CD4-positive, alpha-beta T cell treated with Interleukin-21 for 1 hour (primary cell): ENCODE measurements around the gene SMAD2.

Experiments
- DNase-seq: peaks from one replicate; pipeline ENCODE4 v3.0.0-alpha.2; 2020

The SMAD2 gene

DNA sequence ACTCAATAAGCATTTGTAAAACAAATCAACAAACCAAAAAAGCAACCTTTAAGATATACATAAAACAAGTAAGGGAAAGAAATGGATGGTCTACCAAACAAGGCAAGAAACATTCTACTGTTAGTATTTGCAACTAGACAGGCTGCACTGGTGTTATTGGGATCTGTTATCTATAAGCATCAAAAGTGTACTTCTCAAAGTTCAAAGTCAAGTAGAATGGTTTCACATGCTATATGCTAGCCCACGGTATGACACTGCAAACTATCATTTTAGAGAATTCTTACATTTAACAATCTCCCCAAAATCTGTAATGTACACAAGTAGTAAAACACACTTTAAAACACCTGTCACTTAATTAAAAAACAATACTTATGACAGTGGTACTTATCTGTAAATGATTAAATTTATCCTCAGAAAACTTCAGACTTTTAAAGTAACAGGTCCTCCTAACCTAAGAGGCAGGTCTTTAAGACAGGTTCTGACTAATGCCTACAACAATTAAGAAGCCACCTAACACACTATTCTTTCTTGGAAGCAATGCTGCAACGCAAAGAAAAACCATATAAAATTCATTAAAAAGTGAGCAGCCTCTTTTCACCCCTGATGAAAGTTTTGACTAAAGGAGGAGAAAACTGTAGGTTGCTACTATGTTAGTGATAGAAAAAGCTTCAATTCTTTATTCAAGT, 34.8 kb downstream of the SMAD2 start:
- no peak for DNase-seq

DNA sequence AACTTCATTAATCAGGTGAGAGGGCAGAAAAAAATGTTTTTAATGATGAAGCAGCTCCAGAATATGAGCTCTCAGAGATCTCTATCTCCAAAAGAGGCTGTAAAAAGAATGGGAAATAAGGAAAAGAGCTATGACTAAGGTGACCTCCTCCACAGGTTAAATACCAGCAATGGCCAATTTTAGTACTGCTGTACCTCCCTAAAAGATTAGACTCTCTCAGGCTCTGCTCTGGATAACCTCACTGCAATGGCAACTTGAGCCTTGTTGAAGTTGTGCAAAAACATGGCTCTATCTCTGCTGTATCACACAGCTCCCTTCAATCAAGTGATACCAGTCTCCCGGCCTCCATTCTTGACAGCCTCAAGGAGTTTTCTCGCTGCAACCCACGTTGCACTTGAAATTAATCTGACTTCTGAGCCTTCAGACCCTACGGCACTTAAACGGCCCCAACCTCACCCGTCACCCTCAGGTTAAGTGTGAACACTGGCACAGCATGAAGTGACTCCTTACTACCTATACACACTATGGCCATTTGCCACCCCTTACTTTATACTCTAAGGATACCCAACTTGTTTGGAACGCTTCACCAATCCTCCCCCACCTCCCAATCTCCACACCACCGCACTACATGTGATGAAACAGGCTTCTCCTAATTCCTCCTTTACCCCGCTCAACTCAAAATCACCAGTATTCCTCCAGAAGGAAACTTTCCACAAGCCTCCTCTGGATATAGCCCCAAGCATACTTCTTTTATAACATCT, 36.3 kb downstream of the SMAD2 start:
- no peak for DNase-seq

DNA sequence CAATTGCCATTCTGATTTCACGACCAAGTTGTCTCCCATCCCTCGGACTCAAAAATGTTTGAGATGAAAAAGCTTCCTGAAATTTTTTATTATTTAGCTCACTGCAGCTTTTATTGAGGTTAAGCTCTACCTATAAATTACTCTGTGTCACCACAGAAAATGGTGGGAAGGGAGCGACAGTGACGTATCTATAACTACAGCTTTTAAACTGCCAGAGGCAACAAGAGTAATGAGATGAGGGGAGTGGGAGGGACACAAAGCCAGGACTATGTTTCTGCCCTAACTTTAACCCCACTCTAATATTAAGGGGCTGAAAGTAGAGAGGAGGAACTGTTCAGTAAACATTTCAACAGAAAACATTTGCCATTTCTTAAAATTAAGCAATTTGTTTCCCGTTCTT, 37.4 kb downstream of the SMAD2 start:
- no peak for DNase-seq

DNA sequence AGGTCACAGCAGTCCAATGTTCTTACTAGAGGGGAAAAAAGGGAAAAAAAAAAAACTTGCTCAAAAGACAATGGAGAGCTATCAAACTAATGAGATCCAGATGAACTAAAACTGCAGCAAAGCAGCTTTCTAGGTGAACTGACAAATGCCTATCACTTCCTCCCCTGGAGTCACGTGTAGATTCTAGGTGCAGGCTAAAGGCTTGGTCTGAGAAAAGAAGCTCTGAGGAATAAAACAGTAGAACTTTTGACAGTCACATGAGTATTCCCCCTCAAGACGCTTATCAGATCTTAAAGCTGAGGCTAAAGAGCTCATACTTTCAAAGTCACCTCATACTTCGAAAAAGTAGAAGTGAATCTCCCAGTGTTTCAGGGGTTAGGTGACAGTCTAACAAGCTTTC, 42.3 kb downstream of the SMAD2 start:
- no peak for DNase-seq

DNA sequence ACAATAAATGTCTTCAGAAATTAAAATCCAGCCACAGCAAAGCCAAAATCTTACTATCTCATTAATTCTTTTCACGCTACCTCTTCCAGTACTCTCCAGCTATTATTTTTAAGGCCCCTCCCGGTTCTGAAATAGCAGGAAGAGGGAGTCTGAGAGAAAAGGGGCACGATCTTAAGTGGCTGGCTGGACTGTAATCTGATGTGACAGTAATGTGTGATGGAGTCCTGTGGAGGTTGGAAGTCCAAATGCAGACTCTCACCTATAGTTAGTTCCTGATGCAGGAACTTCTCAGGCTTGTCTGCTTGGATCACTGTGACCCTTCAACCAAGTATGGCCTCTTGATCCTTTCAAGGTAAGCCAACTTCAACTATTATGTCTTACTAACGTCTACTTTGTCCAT, 43.2 kb downstream of the SMAD2 start:
- DNase-seq, result no peak

DNA sequence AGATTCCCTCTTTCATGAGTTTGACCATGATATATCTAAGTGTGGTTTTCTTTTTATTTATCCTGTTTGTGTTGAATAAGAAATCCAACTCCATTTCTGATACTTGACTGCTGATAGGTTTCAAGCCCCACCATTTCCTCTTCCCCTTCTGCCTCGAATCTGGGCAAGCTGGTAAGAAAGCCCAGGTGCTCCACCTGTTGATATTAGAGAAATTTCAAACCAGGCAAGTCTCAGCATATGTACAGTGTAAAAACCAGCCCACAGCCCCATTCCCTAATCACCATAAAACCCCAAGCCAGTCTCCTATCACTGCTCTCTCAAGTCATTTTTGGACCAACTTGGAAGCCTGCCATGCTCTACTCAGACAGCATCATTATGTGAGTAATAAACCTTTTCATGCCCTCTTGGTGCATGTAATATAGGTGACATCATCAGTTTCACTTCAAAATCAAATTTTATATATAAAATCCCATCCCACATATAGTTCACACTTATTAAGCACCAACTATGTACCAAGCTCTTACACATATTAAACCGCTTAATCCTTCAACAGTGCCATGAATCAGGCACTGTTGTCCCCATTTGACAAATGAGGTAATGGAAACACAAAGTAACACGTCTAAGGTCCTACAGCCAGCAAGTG, 46.6 kb downstream of the SMAD2 start:
- DNase-seq, result no peak

DNA sequence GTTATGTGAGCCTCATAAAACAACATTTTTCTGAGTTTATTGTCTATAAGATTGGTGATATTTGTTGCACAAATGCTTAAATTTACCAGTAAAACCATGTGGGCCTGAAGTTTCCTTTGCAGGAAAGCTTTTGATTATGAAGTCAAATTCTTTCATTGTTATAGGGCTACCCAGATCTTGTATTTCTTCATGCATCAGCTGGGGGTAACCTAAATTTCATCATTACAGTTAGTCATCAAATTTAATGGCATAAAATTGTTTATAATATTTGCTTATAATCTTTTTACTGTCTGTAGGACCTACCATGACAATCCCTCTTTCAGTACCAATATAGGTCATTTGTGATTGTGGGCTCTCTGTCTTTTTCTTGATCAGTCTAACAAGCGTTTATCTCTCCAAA, 47.8 kb downstream of the SMAD2 start:
- no peak for DNase-seq

DNA sequence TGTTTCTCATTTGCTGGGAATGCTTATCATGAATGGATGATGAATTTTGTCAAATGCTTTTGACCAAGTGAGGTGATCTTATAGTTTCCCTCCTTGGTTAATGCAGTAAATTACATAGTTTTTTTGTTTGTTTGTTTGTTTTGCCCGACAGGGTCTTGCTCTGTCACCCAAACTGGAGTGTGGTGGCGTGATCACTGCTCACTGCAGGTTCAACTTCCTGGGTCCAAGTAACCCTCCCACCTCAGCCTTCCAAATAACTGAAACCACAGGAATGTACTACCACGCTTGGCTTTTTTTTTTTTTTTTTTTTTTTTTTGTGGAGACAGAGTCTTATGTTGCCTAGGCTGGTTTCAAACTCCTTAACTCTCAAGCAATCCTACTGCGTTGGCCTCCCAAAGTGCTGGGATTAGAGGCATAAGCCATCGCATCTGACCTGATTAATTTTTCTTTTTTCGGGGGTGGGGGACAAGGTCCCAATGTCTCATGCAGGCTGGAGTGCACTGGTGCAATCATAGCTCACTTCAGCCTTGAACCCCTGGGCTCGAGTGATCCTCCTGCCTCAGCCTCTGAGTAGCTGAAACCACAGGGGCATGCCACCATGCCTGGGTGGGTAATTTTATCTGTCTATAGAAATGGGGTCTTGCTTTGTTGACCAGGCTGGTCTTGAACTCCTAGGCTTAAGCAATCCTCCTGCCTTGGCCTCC, 48.6 kb downstream of the SMAD2 start:
- DNase-seq, result no peak

DNA sequence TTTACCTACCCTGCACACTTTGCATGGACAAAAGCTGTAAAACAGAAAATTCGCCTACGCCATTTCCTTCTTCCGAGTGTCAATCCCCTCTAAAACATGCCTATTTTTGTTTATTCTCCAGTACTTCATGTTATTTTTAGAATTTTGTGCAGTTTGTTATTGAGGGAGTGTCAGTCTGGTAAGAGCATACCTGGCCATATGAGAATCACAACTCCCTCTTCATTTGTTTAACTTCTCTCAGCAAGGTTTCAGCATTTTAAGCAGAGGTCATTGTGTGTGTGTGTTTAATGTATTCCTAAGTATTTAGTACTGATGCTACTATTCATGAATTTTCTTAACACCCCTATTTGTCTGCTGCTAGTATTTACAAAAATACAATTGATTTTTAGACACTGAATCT, 49.4 kb downstream of the SMAD2 start:
- no peak for DNase-seq

DNA sequence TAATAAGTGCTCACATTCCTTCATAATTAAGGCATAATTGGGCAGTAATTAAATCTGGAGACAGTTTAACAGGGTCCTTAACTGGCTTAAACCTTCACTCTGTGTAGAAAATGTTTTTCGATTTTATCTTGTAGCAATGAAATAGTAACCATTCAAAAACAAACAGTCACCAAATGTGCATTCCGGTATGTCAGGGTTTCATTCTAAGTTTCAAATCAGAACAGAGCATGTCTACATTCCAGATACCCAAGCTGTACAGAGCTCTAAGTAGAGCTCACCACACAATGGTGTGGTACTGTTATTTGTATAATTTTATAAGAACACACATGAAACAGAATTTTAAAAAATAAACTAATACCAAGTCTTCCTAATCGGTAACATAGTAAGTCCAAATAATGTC, 52.6 kb downstream of the SMAD2 start:
- DNase-seq, result no peak

DNA sequence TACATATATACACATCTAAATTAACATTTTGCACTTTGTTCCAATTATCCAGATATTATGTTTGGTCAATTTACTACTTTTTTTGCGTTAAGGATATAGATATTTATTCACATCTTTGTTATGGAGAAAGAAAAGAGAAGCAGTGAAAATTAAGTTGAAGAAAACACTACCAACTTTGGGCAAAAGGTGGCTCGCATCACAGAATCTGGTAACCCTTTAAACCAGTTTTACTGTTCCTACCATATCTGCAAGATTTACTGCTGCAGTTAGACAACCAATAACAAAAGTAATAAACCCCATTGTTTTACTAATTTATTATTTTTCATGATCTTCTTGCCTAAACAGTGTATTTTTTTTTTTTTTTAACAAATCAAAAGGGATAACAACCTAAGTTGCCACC, 53.6 kb downstream of the SMAD2 start:
- DNase-seq, result peak; percentile 8

DNA sequence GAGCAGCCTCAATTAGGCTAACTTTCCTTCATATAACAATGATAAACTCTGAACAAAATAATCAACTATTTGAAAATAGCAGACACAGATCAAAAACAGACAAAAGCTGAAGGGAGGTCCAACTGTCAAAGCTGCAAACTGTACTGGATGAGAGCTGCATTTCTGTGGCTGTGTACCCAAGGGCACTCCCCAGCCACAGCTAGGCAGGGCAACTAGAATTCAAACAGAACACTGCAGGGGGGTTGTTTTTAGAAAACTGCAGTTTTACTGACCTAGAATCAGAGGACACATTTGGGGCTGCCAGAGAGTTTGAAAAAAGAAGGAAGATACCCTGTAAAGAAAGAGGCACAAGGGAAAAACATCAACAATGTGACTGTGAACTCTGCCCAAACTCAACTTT, 56.8 kb downstream of the SMAD2 start:
- no peak for DNase-seq

DNA sequence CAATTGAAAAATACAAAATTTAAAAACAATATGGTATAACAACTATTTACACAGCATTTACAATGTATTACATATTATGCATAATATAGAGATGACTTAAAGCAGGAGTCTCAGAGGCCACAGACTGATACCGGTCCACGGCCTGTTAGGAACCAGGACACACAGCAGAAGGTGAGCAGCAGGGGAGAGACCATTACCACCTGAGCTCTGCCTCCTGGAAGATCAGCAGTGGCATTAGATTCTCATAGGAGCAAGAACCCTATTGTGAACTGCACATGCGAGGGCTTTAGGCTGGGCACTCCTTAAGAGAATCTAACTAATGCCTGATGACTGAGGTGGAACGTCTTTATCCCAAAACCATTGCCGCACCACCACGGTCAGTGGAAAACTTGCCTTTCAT, 58.0 kb downstream of the SMAD2 start:
- no peak for DNase-seq

DNA sequence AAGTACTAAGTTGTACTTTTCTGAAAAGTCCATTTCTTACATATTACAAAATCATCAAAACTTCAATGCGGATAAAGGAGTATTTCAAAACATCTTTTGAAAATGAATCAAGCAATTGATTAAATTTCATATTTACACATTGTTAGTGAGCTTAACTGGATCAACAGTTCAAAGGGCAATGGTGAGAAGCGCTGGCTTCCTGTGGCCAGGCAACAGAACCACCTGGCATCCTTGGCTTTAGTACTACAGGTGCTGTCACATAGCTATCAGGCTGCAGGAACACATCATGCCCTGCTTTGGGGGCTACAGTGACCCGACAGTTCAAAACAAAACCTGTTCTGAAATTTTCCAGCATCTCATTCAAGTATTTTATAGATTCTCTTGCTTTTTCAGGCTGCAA, 59.2 kb downstream of the SMAD2 start:
- no peak for DNase-seq

DNA sequence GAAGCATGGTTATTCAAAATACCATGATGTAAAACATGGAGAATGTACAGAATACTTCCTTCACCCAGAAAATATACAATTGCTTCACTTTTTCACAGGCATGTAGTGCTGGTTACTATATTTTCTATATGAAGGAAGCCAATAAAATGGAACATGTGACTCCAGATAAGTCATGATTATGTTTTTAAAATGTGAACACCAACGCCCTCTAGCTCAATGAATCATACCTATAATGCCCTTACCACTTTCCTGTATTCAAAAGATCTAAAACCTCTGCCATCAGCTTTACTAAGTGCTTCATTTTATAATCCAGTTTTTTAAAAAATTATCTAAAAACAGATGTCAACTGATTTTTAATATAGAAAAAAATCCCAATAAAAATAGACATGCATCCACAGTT, 59.9 kb downstream of the SMAD2 start:
- DNase-seq, result no peak

DNA sequence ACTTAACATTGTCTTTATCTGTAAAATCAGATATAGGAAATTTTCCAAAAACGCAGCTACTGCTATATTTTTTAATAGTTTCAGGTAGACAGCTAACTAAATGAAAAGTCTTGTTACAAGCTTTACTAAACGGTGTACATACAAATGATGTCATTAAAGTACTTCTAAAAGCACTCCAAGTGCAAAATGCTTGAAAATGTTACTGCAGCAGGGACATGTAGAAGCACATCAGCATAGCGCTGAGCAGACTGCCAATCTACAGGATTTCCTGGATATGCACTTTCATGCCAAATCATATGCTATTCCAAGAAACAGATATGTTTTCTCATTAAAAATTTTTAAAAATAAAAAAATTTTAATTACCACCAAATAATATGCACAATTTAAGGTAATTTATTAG, 61.7 kb downstream of the SMAD2 start:
- DNase-seq, result no peak

DNA sequence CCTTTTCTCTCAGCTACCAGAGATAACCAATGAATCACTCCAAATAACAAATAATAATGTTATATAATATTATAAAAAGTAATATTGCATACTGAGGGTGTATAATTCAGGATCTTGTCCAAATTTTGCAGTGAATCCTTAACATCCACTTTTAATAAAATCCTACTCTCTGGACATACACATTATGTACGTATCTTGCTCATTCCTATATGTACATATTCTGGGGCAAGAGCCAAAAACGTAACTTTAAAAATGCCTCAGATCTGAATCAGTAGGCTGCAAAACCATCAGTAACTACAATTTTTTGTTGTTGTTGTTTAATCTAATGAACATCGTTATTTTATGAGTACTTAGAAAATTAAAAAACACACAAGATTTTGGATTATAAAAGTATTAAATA, 65.3 kb downstream of the SMAD2 start:
- DNase-seq, result no peak

DNA sequence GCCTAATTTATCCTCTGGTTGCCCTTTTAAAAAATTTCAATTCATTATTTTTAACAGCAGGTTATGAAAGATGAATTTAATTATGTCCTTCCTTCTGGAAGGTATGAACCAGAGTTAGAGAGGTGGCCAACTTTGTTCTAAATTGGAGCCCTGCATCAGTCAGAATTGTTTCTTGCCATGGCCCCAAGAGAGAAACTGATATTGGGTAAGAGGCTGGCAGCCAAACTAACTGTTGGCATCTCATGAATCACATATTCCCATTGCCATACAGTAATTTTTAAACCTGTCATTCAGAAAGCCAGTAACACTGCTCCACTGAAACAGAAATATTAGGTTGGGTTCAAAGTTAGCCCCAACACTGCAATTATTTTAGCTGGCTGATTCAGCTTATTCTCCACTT, 67.4 kb downstream of the SMAD2 start:
- DNase-seq, result no peak

DNA sequence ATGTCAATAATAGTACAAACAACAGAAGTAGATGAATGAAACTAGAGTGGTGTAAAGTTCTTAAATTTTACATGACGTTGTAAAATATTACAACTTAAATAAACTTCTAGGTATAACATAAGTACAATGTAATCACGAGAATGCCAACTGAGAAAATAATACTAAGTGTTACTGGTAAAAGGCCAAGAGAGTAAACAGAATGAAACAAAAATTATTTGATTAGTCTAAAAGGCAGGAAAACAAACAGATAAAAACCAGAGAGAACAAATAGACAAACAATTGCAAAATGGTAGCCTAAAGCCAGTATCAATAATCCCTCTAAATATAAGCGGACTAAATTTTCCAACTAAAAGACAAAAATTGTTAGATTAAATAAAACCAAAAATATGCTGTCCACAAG, 71.9 kb downstream of the SMAD2 start:
- no peak for DNase-seq

DNA sequence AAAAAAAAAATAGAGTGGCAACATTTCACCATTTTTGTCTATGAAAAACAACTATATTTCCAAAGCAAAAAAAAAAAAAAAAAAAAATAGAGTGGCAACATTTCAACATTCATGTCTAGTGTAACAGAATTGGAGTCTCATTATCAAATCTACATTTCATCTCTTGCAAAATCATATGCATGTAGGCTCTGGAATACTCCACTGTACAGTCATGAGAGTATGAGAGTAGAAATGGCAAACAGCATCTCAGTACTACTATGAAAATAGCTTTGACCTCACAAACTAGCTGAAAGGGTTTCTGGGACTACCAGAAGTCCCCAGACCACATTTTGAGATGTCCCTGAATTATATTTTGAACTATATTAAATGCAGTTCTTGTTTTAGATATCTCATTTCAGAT, 82.8 kb downstream of the SMAD2 start:
- DNase-seq, result no peak

DNA sequence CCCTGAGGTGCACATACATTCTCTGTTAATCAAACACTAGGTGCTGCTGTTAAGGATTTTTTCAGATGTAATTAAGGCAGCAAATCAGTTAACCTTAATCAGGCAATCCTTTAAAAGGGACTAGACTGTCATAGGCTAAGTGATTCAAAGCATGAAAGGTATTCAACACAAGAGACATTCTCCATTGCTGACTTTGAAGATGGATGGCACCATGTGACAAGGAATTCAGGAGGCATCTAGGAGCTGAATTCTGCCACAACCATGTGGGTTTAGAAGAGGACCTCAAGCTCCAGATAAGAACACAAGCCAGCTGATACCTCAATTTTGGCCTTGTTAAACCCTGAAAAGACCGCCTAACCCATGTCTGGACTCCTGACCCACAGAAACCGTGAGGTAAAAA, 84.0 kb downstream of the SMAD2 start:
- DNase-seq, result no peak

DNA sequence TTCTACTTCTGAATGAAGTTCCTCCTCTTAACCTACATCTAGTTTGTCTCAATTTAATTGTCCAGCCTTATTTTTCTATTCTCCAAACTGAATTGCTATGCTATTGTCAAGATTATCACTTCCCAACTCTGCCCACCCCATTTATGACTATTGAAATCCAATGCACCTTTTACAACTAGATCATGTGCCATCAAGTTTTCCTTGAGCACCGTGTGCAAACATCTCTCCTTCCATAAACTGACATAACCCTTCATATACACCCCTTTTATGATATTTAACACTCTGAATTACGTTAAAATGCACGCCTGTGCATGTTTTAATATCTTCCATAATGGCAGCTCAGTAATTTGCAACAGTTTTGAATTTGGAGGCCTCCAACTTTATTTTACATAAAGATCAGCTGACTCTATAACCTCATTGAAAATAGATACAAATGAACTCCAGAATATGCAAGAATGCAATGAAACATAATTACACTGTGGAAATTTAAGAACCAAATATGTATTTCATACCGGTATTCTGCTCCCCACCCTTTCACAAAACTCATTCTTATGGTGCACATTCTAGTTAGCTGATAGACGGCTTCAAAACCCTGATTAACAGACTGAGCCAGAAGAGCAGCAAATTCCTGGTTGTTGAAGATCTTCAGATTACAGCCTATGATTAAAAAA, 85.5 kb downstream of the SMAD2 start:
- DNase-seq, result no peak

DNA sequence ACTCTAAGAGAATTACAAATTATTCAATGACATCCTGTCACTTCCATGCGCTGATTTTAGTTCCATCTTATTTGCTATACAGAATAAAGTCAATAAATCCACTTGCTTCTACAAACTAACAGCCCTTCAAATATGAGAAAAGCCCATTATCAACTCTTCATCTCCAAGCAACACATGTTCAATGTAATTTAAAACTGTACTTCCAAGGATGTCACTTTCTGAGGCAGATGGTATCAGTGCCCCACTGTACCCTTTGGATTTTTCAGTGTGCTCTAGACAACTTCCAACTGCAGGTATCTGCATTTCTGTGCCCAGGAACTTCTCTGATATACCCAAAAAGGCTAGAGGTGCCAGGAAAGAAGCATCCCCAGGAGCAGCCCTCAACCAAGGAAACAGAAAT, 87.6 kb downstream of the SMAD2 start:
- no peak for DNase-seq
